ENCODE measurements around the gene TJP2. TPM values are rescaled to one million over a fixed set of nuclear protein-coding genes. Genes with fewer than 3 reads are reported as not detected.

The TJP2 gene
- total and polyA plus RNA-seq, 10 of the 15 experiments (the other 5 are each of a cell fraction or from before 2014, with no cell fraction given) = 6.4 to 59.9 (median 29.7) TPM

DNA sequence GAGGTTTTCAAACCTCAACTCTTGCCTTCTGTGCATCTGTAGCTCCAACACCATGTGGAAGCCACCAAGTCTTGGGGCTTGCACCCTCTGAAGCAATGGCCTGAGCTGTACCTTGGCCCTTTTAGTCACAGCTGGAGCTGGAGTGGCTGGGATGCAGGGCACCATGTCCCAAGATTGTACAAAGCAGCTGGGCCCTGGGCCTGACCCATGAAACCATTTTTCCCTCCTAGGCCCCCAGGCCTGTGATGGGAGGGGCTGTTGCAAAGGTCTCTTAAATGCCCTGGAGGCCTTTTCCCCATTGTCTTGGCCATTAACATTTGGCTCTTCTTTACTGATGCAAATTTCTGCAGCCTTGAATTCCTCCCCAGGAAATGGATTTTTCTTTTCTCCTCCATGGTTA lies 139.1 kb downstream of the TJP2 start:
- H3K9me3 ChIP-seq (replicated peaks; ENCODE audit: control insufficient read depth, insufficient read depth, low read length) = no peaks in the 10 kb centered on the region; the same call in 2 of the 3 replicates
- no peaks in the 10 kb centered on the region for H3K36me3 ChIP-seq (ENCODE audit: control insufficient read depth in 2 of 2, insufficient read depth in 2 of 2, low read length in 1 of 2)
- POLR2A ChIA-PET = no interaction called here
- RAD21 ChIA-PET (ENCODE audit: unreplicated experiment) = no interaction called here
- in situ Hi-C loops (cut with MboI) = no loop called here
- FAIRE-seq = no peak
- TF ChIP-seq, protein P1, sequence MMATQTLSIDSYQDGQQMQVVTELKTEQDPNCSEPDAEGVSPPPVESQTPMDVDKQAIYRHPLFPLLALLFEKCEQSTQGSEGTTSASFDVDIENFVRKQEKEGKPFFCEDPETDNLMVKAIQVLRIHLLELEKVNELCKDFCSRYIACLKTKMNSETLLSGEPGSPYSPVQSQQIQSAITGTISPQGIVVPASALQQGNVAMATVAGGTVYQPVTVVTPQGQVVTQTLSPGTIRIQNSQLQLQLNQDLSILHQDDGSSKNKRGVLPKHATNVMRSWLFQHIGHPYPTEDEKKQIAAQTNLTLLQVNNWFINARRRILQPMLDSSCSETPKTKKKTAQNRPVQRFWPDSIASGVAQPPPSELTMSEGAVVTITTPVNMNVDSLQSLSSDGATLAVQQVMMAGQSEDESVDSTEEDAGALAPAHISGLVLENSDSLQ (IDR thresholded peaks at IDR 0.05) = no peak
- TF ChIP-seq GABPA (IDR thresholded peaks at IDR 0.05; ENCODE audit: low read depth) (no peak), MEF2A (IDR thresholded peaks at IDR 0.05; ENCODE audit: insufficient read depth, low read depth, low read length) (no peak), ZZZ3 (IDR thresholded peaks at IDR 0.05; ENCODE audit: control insufficient read depth, insufficient read length, low read depth) (no peak), DPF2 (IDR thresholded peaks at IDR 0.05) (no peak), SIX5 (IDR thresholded peaks at IDR 0.05; ENCODE audit: low read depth, low read length, severe bottlenecking) (no peak), HCFC1 (IDR thresholded peaks at IDR 0.05; ENCODE audit: low read length) (no peak), BRCA1 (IDR thresholded peaks at IDR 0.05; ENCODE audit: low read depth, low read length) (no peak), SUZ12 (IDR thresholded peaks at IDR 0.05; ENCODE audit: unreplicated experiment) (no peak), POLR2AphosphoS2 (IDR thresholded peaks at IDR 0.05; ENCODE audit: low read depth, low read length) (no peak), POLR2A (IDR thresholded peaks at IDR 0.05; ENCODE audit: low read depth, low read length) (no peak), TCF12 (IDR thresholded peaks at IDR 0.05; ENCODE audit: low read depth, low read length) (no peak), FOXK2 (IDR thresholded peaks at IDR 0.05) (no peak), MEF2B (IDR thresholded peaks at IDR 0.05; ENCODE audit: partially characterized antibody, poor library complexity, severe bottlenecking) (no peak), BACH1 (IDR thresholded peaks at IDR 0.05; ENCODE audit: borderline replicate concordance) (no peak), EED (IDR thresholded peaks at IDR 0.05; ENCODE audit: low read depth) (no peak)
- TF ChIP-seq, protein P2, sequence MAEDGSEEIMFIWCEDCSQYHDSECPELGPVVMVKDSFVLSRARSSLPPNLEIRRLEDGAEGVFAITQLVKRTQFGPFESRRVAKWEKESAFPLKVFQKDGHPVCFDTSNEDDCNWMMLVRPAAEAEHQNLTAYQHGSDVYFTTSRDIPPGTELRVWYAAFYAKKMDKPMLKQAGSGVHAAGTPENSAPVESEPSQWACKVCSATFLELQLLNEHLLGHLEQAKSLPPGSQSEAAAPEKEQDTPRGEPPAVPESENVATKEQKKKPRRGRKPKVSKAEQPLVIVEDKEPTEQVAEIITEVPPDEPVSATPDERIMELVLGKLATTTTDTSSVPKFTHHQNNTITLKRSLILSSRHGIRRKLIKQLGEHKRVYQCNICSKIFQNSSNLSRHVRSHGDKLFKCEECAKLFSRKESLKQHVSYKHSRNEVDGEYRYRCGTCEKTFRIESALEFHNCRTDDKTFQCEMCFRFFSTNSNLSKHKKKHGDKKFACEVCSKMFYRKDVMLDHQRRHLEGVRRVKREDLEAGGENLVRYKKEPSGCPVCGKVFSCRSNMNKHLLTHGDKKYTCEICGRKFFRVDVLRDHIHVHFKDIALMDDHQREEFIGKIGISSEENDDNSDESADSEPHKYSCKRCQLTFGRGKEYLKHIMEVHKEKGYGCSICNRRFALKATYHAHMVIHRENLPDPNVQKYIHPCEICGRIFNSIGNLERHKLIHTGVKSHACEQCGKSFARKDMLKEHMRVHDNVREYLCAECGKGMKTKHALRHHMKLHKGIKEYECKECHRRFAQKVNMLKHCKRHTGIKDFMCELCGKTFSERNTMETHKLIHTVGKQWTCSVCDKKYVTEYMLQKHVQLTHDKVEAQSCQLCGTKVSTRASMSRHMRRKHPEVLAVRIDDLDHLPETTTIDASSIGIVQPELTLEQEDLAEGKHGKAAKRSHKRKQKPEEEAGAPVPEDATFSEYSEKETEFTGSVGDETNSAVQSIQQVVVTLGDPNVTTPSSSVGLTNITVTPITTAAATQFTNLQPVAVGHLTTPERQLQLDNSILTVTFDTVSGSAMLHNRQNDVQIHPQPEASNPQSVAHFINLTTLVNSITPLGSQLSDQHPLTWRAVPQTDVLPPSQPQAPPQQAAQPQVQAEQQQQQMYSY (CRISPR knock-in tag; IDR thresholded peaks at IDR 0.05) = no peak
- TF ChIP-seq, protein P3, sequence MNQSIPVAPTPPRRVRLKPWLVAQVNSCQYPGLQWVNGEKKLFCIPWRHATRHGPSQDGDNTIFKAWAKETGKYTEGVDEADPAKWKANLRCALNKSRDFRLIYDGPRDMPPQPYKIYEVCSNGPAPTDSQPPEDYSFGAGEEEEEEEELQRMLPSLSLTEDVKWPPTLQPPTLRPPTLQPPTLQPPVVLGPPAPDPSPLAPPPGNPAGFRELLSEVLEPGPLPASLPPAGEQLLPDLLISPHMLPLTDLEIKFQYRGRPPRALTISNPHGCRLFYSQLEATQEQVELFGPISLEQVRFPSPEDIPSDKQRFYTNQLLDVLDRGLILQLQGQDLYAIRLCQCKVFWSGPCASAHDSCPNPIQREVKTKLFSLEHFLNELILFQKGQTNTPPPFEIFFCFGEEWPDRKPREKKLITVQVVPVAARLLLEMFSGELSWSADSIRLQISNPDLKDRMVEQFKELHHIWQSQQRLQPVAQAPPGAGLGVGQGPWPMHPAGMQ (IDR thresholded peaks at IDR 0.05; ENCODE audit: borderline replicate concordance) = no peak
- TF ChIP-seq, protein P4, sequence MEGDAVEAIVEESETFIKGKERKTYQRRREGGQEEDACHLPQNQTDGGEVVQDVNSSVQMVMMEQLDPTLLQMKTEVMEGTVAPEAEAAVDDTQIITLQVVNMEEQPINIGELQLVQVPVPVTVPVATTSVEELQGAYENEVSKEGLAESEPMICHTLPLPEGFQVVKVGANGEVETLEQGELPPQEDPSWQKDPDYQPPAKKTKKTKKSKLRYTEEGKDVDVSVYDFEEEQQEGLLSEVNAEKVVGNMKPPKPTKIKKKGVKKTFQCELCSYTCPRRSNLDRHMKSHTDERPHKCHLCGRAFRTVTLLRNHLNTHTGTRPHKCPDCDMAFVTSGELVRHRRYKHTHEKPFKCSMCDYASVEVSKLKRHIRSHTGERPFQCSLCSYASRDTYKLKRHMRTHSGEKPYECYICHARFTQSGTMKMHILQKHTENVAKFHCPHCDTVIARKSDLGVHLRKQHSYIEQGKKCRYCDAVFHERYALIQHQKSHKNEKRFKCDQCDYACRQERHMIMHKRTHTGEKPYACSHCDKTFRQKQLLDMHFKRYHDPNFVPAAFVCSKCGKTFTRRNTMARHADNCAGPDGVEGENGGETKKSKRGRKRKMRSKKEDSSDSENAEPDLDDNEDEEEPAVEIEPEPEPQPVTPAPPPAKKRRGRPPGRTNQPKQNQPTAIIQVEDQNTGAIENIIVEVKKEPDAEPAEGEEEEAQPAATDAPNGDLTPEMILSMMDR (IDR thresholded peaks at IDR 0.05 in 2 of 3, conservative IDR thresholded peaks at IDR 0.05 in 1 of 3; ENCODE audit: control insufficient read depth in 2 of 3, extremely low read depth in 1 of 3, insufficient read depth in 1 of 3, low read depth in 3 of 3, low read length in 3 of 3) = no peak
- H3K4me2 ChIP-seq (ENCODE audit: control insufficient read depth, insufficient read depth) = no peak overlapping the region
- H3K27me3 ChIP-seq (replicated peaks in 1 of 2; ENCODE audit: control insufficient read depth in 2 of 2, insufficient read depth in 2 of 2, low read length in 1 of 2) = no peaks in the 10 kb centered on the region
- no TSS peak for BruUV-seq (replicated peaks)
- no peak overlapping the region for H3K4me3 ChIP-seq
- H3K9ac ChIP-seq (ENCODE audit: control insufficient read depth, insufficient read depth, low read length) = no peak overlapping the region
- no peak overlapping the region for H2AFZ ChIP-seq (ENCODE audit: control insufficient read depth, low read depth, low read length)
- intact Hi-C loops (cut with micrococcal nuclease; ENCODE audit: unreplicated experiment) = no loop called here
- H4K20me1 ChIP-seq (ENCODE audit: control insufficient read depth, insufficient read depth) = no peaks in the 10 kb centered on the region
- no peaks in the 10 kb centered on the region for H3K4me1 ChIP-seq (ENCODE audit: control insufficient read depth, insufficient read depth, low read length)
- no peak for DNase-seq (ENCODE audit: low read depth, low spot score)
- no peak overlapping the region for H3K27ac ChIP-seq (ENCODE audit: control insufficient read depth, insufficient read depth)
- SMC1A ChIA-PET (ENCODE audit: uncharacterized antibody, unreplicated experiment) = no interaction called here
- CTCF ChIA-PET = no interaction called here
- H3K79me2 ChIP-seq (ENCODE audit: control insufficient read depth, insufficient read depth, low read length) = no peaks in the 10 kb centered on the region
- no peak for ATAC-seq

All from GM12878 (cell line).